ENCODE results near the gene SERP2. TPM values are rescaled to one million over a fixed set of nuclear protein-coding genes. Genes with fewer than 3 reads are reported as not detected.

SERP2 gene
- polyA plus RNA-seq, 1 donor from 2014 or later: 15.4 TPM

DNA sequence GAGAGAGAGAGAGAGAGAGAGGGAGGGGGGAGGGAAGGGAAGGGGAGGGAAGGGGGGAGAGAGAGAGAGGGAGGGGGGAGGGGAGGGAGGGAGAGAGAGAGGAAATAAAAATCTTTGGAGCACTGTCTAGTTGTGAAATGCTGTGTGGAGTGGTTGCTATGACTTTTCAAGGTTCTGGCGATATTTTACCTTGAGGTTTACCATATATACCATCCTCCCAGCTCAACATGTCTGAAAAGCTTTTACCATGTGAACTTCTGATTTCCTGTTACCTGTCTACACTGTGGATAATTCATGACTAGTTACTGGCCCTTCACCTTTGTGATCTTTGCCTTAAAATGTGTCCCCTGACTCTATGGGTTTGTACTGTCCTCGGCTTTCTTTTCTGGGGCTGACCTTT is 38.2 kb downstream of the SERP2 start:
- no peaks in the 10 kb centered on the region for H3K36me3 ChIP-seq (ENCODE audit: insufficient read depth, low read length)
- no peak overlapping the region for H2AFZ ChIP-seq (ENCODE audit: low read depth, low read length)

DNA sequence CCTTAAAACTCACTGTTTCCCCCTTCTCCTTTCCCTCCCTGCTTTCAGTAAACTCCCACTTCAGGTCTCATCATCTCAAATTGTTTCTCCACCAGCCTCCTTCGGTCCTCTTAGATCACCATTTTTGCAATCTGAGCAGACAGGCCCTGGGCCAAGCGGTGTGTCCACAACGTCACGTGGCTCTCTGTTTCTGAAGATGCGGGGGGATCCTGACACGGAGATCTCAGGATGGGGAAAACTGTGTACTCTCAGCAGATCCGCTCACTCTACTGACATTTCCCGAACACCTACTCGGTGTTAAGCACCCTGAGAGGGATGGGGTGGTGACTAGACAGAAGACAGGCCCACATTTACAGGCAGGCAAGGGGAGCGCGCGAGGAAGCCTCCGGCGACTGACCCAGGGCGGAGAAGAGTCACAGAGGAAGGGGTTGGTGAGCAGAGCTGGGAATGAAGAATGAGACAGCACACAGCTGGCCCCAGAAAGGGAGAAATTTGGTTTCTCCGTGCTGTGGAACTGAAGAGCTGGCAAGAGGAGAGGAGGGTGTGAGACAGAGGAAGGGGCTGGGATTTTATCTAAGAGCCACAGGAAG is 38.8 kb downstream of the SERP2 start:
- no peak overlapping the region for H3K9ac ChIP-seq (ENCODE audit: low read length)
- H3K79me2 ChIP-seq (replicated peaks; ENCODE audit: insufficient read depth, low read length): no peaks in the 10 kb centered on the region
- no peak overlapping the region for H3K27ac ChIP-seq (ENCODE audit: low read length)
- TF ChIP-seq EP300 (conservative IDR thresholded peaks at IDR 0.05; ENCODE audit: poor library complexity, severe bottlenecking): no peak
- TF ChIP-seq RAD21 (conservative IDR thresholded peaks at IDR 0.05): no peak
- no peak for TF ChIP-seq TAF1 (IDR thresholded peaks at IDR 0.05; ENCODE audit: low read depth)
- TF ChIP-seq POLR2AphosphoS5 (IDR thresholded peaks at IDR 0.05): no peak
- TF ChIP-seq MXI1 (conservative IDR thresholded peaks at IDR 0.05; ENCODE audit: poor library complexity, severe bottlenecking): no peak
- no peak for TF ChIP-seq EZH2 (IDR thresholded peaks at IDR 0.05; ENCODE audit: borderline replicate concordance, insufficient read depth, low read length, poor library complexity, severe bottlenecking)
- TF ChIP-seq, protein P1, sequence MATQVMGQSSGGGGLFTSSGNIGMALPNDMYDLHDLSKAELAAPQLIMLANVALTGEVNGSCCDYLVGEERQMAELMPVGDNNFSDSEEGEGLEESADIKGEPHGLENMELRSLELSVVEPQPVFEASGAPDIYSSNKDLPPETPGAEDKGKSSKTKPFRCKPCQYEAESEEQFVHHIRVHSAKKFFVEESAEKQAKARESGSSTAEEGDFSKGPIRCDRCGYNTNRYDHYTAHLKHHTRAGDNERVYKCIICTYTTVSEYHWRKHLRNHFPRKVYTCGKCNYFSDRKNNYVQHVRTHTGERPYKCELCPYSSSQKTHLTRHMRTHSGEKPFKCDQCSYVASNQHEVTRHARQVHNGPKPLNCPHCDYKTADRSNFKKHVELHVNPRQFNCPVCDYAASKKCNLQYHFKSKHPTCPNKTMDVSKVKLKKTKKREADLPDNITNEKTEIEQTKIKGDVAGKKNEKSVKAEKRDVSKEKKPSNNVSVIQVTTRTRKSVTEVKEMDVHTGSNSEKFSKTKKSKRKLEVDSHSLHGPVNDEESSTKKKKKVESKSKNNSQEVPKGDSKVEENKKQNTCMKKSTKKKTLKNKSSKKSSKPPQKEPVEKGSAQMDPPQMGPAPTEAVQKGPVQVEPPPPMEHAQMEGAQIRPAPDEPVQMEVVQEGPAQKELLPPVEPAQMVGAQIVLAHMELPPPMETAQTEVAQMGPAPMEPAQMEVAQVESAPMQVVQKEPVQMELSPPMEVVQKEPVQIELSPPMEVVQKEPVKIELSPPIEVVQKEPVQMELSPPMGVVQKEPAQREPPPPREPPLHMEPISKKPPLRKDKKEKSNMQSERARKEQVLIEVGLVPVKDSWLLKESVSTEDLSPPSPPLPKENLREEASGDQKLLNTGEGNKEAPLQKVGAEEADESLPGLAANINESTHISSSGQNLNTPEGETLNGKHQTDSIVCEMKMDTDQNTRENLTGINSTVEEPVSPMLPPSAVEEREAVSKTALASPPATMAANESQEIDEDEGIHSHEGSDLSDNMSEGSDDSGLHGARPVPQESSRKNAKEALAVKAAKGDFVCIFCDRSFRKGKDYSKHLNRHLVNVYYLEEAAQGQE (IDR thresholded peaks at IDR 0.05; ENCODE audit: borderline replicate concordance): no peak
- no peaks in the 10 kb centered on the region for H4K20me1 ChIP-seq (ENCODE audit: insufficient read depth)
- no peak overlapping the region for H2AFZ ChIP-seq (ENCODE audit: low read depth, low read length)
- H3K4me2 ChIP-seq (ENCODE audit: low read length): no peak overlapping the region
- H3K9me3 ChIP-seq (ENCODE audit: low read length): no peaks in the 10 kb centered on the region
- H3F3A ChIP-seq (ENCODE audit: insufficient read depth, low read length, poor library complexity, severe bottlenecking): no peaks in the 10 kb centered on the region
- no peaks in the 10 kb centered on the region for H3K9me2 ChIP-seq (ENCODE audit: insufficient read depth, low read length)
- H3K27me3 ChIP-seq (ENCODE audit: insufficient read depth, low read depth, low read length): no peaks in the 10 kb centered on the region
- no peak overlapping the region for H3K4me3 ChIP-seq (ENCODE audit: low read length)
- H3K36me3 ChIP-seq (ENCODE audit: insufficient read depth, low read length): no peaks in the 10 kb centered on the region

More for the DNA sequence above, 38.2 kb downstream of the SERP2 start:
- TF ChIP-seq, protein P2, sequence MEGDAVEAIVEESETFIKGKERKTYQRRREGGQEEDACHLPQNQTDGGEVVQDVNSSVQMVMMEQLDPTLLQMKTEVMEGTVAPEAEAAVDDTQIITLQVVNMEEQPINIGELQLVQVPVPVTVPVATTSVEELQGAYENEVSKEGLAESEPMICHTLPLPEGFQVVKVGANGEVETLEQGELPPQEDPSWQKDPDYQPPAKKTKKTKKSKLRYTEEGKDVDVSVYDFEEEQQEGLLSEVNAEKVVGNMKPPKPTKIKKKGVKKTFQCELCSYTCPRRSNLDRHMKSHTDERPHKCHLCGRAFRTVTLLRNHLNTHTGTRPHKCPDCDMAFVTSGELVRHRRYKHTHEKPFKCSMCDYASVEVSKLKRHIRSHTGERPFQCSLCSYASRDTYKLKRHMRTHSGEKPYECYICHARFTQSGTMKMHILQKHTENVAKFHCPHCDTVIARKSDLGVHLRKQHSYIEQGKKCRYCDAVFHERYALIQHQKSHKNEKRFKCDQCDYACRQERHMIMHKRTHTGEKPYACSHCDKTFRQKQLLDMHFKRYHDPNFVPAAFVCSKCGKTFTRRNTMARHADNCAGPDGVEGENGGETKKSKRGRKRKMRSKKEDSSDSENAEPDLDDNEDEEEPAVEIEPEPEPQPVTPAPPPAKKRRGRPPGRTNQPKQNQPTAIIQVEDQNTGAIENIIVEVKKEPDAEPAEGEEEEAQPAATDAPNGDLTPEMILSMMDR (IDR thresholded peaks at IDR 0.05; ENCODE audit: poor library complexity, severe bottlenecking): no peak
- TF ChIP-seq RAD21 (conservative IDR thresholded peaks at IDR 0.05): no peak
- no peak for TF ChIP-seq POLR2AphosphoS5 (IDR thresholded peaks at IDR 0.05)
- no peak for TF ChIP-seq SMC3 (conservative IDR thresholded peaks at IDR 0.05; ENCODE audit: poor library complexity)
- no peak for TF ChIP-seq TAF1 (IDR thresholded peaks at IDR 0.05; ENCODE audit: low read depth)
- no peak for TF ChIP-seq EP300 (conservative IDR thresholded peaks at IDR 0.05; ENCODE audit: poor library complexity, severe bottlenecking)
- TF ChIP-seq, protein P1 (IDR thresholded peaks at IDR 0.05; ENCODE audit: borderline replicate concordance): no peak
- no peak for TF ChIP-seq EZH2 (IDR thresholded peaks at IDR 0.05; ENCODE audit: borderline replicate concordance, insufficient read depth, low read length, poor library complexity, severe bottlenecking)
- no peak for TF ChIP-seq MXI1 (conservative IDR thresholded peaks at IDR 0.05; ENCODE audit: poor library complexity, severe bottlenecking)
- Histone ChIP-seq H3K27ac (ENCODE audit: low read length) (no peak overlapping the region), H3K4me3 (ENCODE audit: low read length) (no peak overlapping the region), H3F3A (ENCODE audit: insufficient read depth, low read length, poor library complexity, severe bottlenecking) (no peaks in the 10 kb centered on the region), H3K9me3 (ENCODE audit: low read length) (no peaks in the 10 kb centered on the region), H3K27me3 (ENCODE audit: insufficient read depth, low read depth, low read length) (no peaks in the 10 kb centered on the region), H3K9ac (ENCODE audit: low read length) (no peak overlapping the region), H3K4me2 (ENCODE audit: low read length) (no peak overlapping the region), H4K20me1 (ENCODE audit: insufficient read depth) (no peaks in the 10 kb centered on the region), H3K79me2 (replicated peaks; ENCODE audit: insufficient read depth, low read length) (no peaks in the 10 kb centered on the region), H3K9me2 (ENCODE audit: insufficient read depth, low read length) (no peaks in the 10 kb centered on the region)

Measured in neural cell (in vitro differentiated cells).